Measurements from ENCODE around the gene AAGAB. TPM values are rescaled to one million over a fixed set of nuclear protein-coding genes. Genes with fewer than 3 reads are reported as not detected.

The AAGAB gene
- total and polyA plus RNA-seq, 2 donors (not counting 1 experiment from before 2014, with no cell fraction given) = 55.8 to 62.5 TPM

- no peaks in the 10 kb centered on the region for H3K27me3 ChIP-seq (ENCODE audit: control insufficient read depth, insufficient read depth, low read length)
- no peaks in the 10 kb centered on the region for H4K20me1 ChIP-seq (ENCODE audit: control insufficient read depth, extremely low read depth, insufficient read depth, low read length)
- H3K4me3 ChIP-seq (replicated peaks in 1 of 4; ENCODE audit: control extremely low read depth in 1 of 4, insufficient read depth in 1 of 4, low read depth in 3 of 4, low read length in 4 of 4) = no peak overlapping the region
- H3K79me2 ChIP-seq (ENCODE audit: control insufficient read depth, insufficient read depth, low read length) = peaks cover 1% of the 10 kb centered on the region
- H3K36me3 ChIP-seq (ENCODE audit: control insufficient read depth, insufficient read depth, low read length) = peaks cover 33% of the 10 kb centered on the region
- H3K27ac ChIP-seq (ENCODE audit: insufficient read depth, low read length) = peak overlapping the region; percentile 0
- H3K9ac ChIP-seq (ENCODE audit: insufficient read depth, low read length) = no peak overlapping the region
- no peak overlapping the region for H2AFZ ChIP-seq (ENCODE audit: low read length)
- H3K4me1 ChIP-seq (ENCODE audit: control insufficient read depth, extremely low read depth, insufficient read depth, low read length) = peaks cover 29% of the 10 kb centered on the region
- no peak overlapping the region for H3K4me2 ChIP-seq (ENCODE audit: extremely low read depth, insufficient read depth, low read length)
- H3K9me3 ChIP-seq (ENCODE audit: control insufficient read depth, insufficient read depth, low read depth, low read length) = no peaks in the 10 kb centered on the region
- peak in 1 of 2 donors; percentile 56 for DNase-seq (ENCODE audit: low read depth in 2 of 2)
- no peak for TF ChIP-seq CTCF (conservative IDR thresholded peaks at IDR 0.05 in 1 of 2, IDR thresholded peaks at IDR 0.05 in 1 of 2; ENCODE audit: low read depth in 1 of 2, low read length in 2 of 2)
- TF ChIP-seq EZH2 (IDR thresholded peaks at IDR 0.05; ENCODE audit: low read length, missing control alignments) = no peak
Measured at GRCh38 chr15:67193223-67193990, 61.1 kb downstream of the AAGAB start.

- no peak for DNase-seq (ENCODE audit: low read depth in 2 of 2)
- TF ChIP-seq EZH2 (IDR thresholded peaks at IDR 0.05; ENCODE audit: low read length, missing control alignments) (no peak), CTCF (conservative IDR thresholded peaks at IDR 0.05 in 1 of 2, IDR thresholded peaks at IDR 0.05 in 1 of 2; ENCODE audit: low read depth in 1 of 2, low read length in 2 of 2) (no peak)
- no peak overlapping the region for H3K9ac ChIP-seq (ENCODE audit: insufficient read depth, low read length)
- peaks cover 38% of the 10 kb centered on the region for H3K36me3 ChIP-seq (ENCODE audit: control insufficient read depth, insufficient read depth, low read length)
- H4K20me1 ChIP-seq (ENCODE audit: control insufficient read depth, extremely low read depth, insufficient read depth, low read length) = no peaks in the 10 kb centered on the region
- H2AFZ ChIP-seq (ENCODE audit: low read length) = no peak overlapping the region
- H3K27ac ChIP-seq (ENCODE audit: insufficient read depth, low read length) = no peak overlapping the region
- H3K9me3 ChIP-seq (ENCODE audit: control insufficient read depth, insufficient read depth, low read depth, low read length) = no peaks in the 10 kb centered on the region
- H3K4me1 ChIP-seq (ENCODE audit: control insufficient read depth, extremely low read depth, insufficient read depth, low read length) = peaks cover 30% of the 10 kb centered on the region
- H3K4me2 ChIP-seq (ENCODE audit: extremely low read depth, insufficient read depth, low read length) = no peak overlapping the region
- no peak overlapping the region for H3K4me3 ChIP-seq (replicated peaks in 1 of 4; ENCODE audit: control extremely low read depth in 1 of 4, insufficient read depth in 1 of 4, low read depth in 3 of 4, low read length in 4 of 4)
- no peaks in the 10 kb centered on the region for H3K27me3 ChIP-seq (ENCODE audit: control insufficient read depth, insufficient read depth, low read length)
- peaks cover 1% of the 10 kb centered on the region for H3K79me2 ChIP-seq (ENCODE audit: control insufficient read depth, insufficient read depth, low read length)
Measured at GRCh38 chr15:67192185-67192820, 62.2 kb downstream of the AAGAB start.

- H3K9ac ChIP-seq (ENCODE audit: insufficient read depth, low read length) = no peak overlapping the region
- peaks cover 6% of the 10 kb centered on the region for H3K79me2 ChIP-seq (ENCODE audit: control insufficient read depth, insufficient read depth, low read length)
- H3K9me3 ChIP-seq (ENCODE audit: control insufficient read depth, insufficient read depth, low read depth, low read length) = no peaks in the 10 kb centered on the region
- TF ChIP-seq EZH2 (IDR thresholded peaks at IDR 0.05; ENCODE audit: low read length, missing control alignments) (no peak), CTCF (conservative IDR thresholded peaks at IDR 0.05 in 1 of 2, IDR thresholded peaks at IDR 0.05 in 1 of 2; ENCODE audit: low read depth in 1 of 2, low read length in 2 of 2) (no peak)
- H4K20me1 ChIP-seq (ENCODE audit: control insufficient read depth, extremely low read depth, insufficient read depth, low read length) = no peaks in the 10 kb centered on the region
- no peak overlapping the region for H3K4me2 ChIP-seq (ENCODE audit: extremely low read depth, insufficient read depth, low read length)
- H3K27me3 ChIP-seq (ENCODE audit: control insufficient read depth, insufficient read depth, low read length) = no peaks in the 10 kb centered on the region
- peaks cover 35% of the 10 kb centered on the region for H3K4me1 ChIP-seq (ENCODE audit: control insufficient read depth, extremely low read depth, insufficient read depth, low read length)
- H2AFZ ChIP-seq (ENCODE audit: low read length) = no peak overlapping the region
- no peak overlapping the region for H3K4me3 ChIP-seq (replicated peaks in 1 of 4; ENCODE audit: control extremely low read depth in 1 of 4, insufficient read depth in 1 of 4, low read depth in 3 of 4, low read length in 4 of 4)
- no peak overlapping the region for H3K27ac ChIP-seq (ENCODE audit: insufficient read depth, low read length)
- DNase-seq (ENCODE audit: low read depth in 2 of 2) = no peak
- peaks cover 52% of the 10 kb centered on the region for H3K36me3 ChIP-seq (ENCODE audit: control insufficient read depth, insufficient read depth, low read length)
Measured at GRCh38 chr15:67190813-67191212, 63.6 kb downstream of the AAGAB start.

Measured in fibroblast of lung (primary cell).